ENCODE data around the gene SDR42E2.

GRCh38 chr16:22116095-22116700 lies 46.1 kb upstream of the SDR42E2 start:
- TF ChIP-seq CTCF (conservative IDR thresholded peaks at IDR 0.05 in 1 of 2, IDR thresholded peaks at IDR 0.05 in 1 of 2; ENCODE audit: extremely low read depth in 1 of 2, insufficient read depth in 1 of 2, low read depth in 1 of 2, low read length in 2 of 2) (no peak), EZH2 (IDR thresholded peaks at IDR 0.05; ENCODE audit: borderline replicate concordance, low read length) (no peak)
